ENCODE results near the gene ZNF277. TPM values are rescaled to one million over a fixed set of nuclear protein-coding genes. Genes with fewer than 3 reads are reported as not detected.

Gene ZNF277
- total RNA-seq, 1 experiment from 2014 or later: 21.3 TPM

DNA sequence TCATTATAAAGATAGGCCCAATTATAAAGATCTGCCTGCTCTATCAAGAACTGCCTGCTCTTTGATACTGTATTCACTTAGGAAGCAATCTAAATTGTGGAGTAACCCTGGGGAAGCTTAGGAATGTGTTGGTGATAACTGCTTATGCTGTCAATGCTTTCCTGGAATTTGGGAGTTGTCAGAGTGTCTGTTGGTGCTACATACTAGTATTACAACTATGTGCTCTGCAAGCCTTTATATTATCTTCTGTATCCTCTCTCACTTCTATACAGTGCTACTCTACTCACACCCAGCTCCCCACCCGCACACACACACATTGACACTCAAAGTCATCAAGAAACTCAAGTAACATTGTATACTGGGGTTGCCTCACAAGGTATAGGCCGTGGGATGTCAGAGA is 6.1 kb downstream of the ZNF277 start:
- no peak overlapping the region for H3K4me3 ChIP-seq (replicated peaks in 1 of 2; ENCODE audit: low read depth in 1 of 2, low read length in 2 of 2)
- no peaks in the 10 kb centered on the region for H3K27me3 ChIP-seq (ENCODE audit: insufficient read depth, low read length)
- H3K27ac ChIP-seq (ENCODE audit: low read depth, low read length): no peak overlapping the region
- H2AFZ ChIP-seq (ENCODE audit: low read depth, low read length, poor library complexity, severe bottlenecking): no peak overlapping the region
- H3K79me2 ChIP-seq (ENCODE audit: insufficient read depth, low read length): peaks cover 26% of the 10 kb centered on the region
- POLR2A ChIA-PET: no interaction called here
- no peak overlapping the region for H3K4me2 ChIP-seq (ENCODE audit: low read length)
- H3K9me2 ChIP-seq (ENCODE audit: insufficient read depth): no peaks in the 10 kb centered on the region
- no peaks in the 10 kb centered on the region for H3K36me3 ChIP-seq (ENCODE audit: control insufficient read depth in 1 of 2, insufficient read depth in 2 of 2, low read length in 2 of 2)
- H3K4me1 ChIP-seq (ENCODE audit: control insufficient read depth in 1 of 2, insufficient read depth in 2 of 2, low read length in 2 of 2): peaks cover 0 to 2% of the 10 kb centered on the region in 2 experiments; a peak in 2 of 4 replicates
- no TSS peak for BruUV-seq (replicated peaks)
- intact Hi-C loops (cut with micrococcal nuclease): no loop called here
- ATAC-seq (no peak), DNase-seq (ENCODE audit: low read depth, low spot score) (no peak)
- H3K9me3 ChIP-seq (ENCODE audit: control insufficient read depth in 1 of 2, insufficient read depth in 1 of 2, low read depth in 1 of 2, low read length in 2 of 2): no peaks in the 10 kb centered on the region
- no peaks in the 10 kb centered on the region for H4K20me1 ChIP-seq (ENCODE audit: insufficient read depth)
- no peak for TF ChIP-seq TCF7L2 (IDR thresholded peaks at IDR 0.05; ENCODE audit: borderline replicate concordance, extremely low read depth, insufficient read depth, insufficient read length)
- TF ChIP-seq YY1 (IDR thresholded peaks at IDR 0.05; ENCODE audit: extremely low read depth, insufficient replicate concordance, low read depth, low read length): no peak
- TF ChIP-seq, protein P1, sequence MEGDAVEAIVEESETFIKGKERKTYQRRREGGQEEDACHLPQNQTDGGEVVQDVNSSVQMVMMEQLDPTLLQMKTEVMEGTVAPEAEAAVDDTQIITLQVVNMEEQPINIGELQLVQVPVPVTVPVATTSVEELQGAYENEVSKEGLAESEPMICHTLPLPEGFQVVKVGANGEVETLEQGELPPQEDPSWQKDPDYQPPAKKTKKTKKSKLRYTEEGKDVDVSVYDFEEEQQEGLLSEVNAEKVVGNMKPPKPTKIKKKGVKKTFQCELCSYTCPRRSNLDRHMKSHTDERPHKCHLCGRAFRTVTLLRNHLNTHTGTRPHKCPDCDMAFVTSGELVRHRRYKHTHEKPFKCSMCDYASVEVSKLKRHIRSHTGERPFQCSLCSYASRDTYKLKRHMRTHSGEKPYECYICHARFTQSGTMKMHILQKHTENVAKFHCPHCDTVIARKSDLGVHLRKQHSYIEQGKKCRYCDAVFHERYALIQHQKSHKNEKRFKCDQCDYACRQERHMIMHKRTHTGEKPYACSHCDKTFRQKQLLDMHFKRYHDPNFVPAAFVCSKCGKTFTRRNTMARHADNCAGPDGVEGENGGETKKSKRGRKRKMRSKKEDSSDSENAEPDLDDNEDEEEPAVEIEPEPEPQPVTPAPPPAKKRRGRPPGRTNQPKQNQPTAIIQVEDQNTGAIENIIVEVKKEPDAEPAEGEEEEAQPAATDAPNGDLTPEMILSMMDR (IDR thresholded peaks at IDR 0.05 in 2 of 3, conservative IDR thresholded peaks at IDR 0.05 in 1 of 3; ENCODE audit: borderline replicate concordance in 1 of 3, insufficient read depth in 1 of 3, low read depth in 2 of 3, low read length in 2 of 3): no peak
- no peak for TF ChIP-seq SRF (IDR thresholded peaks at IDR 0.05; ENCODE audit: low read depth)
- no peak for TF ChIP-seq SIN3A (IDR thresholded peaks at IDR 0.05; ENCODE audit: low read depth)
- TF ChIP-seq EGR1 (IDR thresholded peaks at IDR 0.05; ENCODE audit: low read depth): no peak
- TF ChIP-seq, protein P2, sequence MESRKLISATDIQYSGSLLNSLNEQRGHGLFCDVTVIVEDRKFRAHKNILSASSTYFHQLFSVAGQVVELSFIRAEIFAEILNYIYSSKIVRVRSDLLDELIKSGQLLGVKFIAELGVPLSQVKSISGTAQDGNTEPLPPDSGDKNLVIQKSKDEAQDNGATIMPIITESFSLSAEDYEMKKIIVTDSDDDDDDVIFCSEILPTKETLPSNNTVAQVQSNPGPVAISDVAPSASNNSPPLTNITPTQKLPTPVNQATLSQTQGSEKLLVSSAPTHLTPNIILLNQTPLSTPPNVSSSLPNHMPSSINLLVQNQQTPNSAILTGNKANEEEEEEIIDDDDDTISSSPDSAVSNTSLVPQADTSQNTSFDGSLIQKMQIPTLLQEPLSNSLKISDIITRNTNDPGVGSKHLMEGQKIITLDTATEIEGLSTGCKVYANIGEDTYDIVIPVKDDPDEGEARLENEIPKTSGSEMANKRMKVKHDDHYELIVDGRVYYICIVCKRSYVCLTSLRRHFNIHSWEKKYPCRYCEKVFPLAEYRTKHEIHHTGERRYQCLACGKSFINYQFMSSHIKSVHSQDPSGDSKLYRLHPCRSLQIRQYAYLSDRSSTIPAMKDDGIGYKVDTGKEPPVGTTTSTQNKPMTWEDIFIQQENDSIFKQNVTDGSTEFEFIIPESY (IDR thresholded peaks at IDR 0.05; ENCODE audit: extremely low read depth, insufficient replicate concordance, low read length): no peak
- no peak for TF ChIP-seq EZH2 (IDR thresholded peaks at IDR 0.05)
- TF ChIP-seq RAD21 (IDR thresholded peaks at IDR 0.05; ENCODE audit: low read depth): no peak
- TF ChIP-seq, protein P3, sequence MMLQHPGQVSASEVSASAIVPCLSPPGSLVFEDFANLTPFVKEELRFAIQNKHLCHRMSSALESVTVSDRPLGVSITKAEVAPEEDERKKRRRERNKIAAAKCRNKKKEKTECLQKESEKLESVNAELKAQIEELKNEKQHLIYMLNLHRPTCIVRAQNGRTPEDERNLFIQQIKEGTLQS (IDR thresholded peaks at IDR 0.05): no peak
- TF ChIP-seq CEBPB (IDR thresholded peaks at IDR 0.05; ENCODE audit: low read depth): no peak
- TF ChIP-seq CBX3 (IDR thresholded peaks at IDR 0.05; ENCODE audit: low read depth): no peak
- no peak for TF ChIP-seq SP1 (IDR thresholded peaks at IDR 0.05; ENCODE audit: low read depth)
- RAD21 ChIA-PET (ENCODE audit: low non-redundant PET in 1 of 2, low total read pairs in 2 of 2, uncharacterized antibody in 2 of 2, unreplicated experiment in 2 of 2): no interaction called here
- CTCF ChIA-PET: no interaction called here
- no peak overlapping the region for H3K9ac ChIP-seq (ENCODE audit: low read length)

All from HCT116 (cell line).